Endometrium (tissue), 2 donors: ENCODE measurements around the gene TPRN.

Source experiments
- FAIRE-seq: peaks from 2 replicates; lab custom pipeline; 2012; peaks lifted over from hg19 to GRCh38; lab: Jason Lieb, UNC
- donor health status: control.
- donor health status: control.

Gene TPRN

GRCh38 chr9:137206602-137207001 is 6.1 kb upstream of the TPRN start:
- no peak for FAIRE-seq

DNA sequence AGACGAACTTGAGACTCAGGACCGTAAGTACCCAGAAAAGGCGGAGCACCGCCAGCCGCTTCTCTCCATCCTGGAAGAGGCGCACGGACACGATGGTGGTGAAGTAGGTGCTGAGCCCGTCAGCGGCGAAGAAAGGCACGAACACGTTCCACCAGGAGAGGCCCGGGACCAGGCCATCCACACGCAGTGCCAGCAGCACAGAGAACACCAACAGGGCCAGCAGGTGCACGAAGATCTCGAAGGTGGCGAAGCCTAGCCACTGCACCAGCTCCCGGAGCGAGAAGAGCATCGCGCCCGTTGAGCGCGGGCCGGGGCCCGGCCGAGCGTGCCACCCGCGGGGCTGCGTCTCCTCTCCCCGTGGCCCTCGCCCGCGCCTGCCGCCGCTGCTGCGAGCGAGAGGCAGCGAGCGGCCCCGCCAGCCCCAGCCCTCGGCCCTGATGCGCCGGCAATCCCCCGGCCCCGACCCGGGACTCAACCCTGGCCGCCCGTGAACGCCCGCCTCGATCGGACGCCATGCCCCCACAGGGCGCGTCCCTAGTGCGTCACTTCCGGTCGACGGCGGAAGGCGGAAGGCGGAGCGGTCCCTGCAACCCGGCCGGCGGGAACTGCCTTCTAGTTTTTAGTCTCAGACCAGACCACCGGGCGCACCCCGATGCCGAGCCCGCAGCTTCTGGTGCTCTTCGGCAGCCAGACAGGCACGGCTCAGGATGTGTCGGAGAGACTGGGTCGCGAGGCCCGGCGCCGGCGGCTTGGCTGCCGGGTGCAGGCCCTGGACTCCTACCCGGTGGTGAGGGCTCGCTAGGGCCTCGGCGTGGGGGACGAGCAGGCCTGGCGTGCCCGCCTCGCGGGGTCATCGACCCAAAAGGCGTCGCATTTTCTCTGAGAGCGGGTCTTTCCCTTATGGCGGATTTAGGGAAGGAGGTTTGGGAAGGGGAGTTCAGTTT is 4.9 kb upstream of the TPRN start, which contains the start of the genes NDOR1 and TMEM203:
NDOR1 (plus strand) TSS at position 575 of the 944 bp plus-strand sequence; CDS start at position 653, 78 bp downstream.
TMEM203 (minus strand) TSS at position 523 of the 944 bp plus-strand sequence; CDS start at position 289, 234 bp downstream.
- no peak for FAIRE-seq

- no peak for FAIRE-seq
Observed at GRCh38 chr9:137204731-137205125, 4.2 kb upstream of the TPRN start.

DNA sequence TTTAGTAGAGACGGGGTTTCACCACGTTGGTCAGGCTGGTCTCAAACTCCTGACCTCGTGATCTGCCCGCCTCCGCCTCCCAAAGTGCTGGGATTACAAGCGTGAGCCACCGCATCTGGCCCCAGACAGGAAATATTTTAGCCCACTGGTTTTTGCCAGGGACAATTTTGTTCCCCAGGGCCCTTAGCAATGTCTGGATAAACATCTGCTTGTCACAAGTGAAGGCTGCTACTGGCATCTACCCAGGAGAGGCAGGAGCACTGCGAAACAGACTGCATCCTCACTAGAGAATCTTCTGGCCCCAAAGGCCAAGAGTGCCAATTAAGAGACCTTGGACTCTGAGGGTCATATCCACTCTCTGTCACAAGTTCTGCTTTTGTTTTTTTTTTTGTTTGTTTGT is 2.4 kb upstream of the TPRN start:
- FAIRE-seq: no peak

DNA sequence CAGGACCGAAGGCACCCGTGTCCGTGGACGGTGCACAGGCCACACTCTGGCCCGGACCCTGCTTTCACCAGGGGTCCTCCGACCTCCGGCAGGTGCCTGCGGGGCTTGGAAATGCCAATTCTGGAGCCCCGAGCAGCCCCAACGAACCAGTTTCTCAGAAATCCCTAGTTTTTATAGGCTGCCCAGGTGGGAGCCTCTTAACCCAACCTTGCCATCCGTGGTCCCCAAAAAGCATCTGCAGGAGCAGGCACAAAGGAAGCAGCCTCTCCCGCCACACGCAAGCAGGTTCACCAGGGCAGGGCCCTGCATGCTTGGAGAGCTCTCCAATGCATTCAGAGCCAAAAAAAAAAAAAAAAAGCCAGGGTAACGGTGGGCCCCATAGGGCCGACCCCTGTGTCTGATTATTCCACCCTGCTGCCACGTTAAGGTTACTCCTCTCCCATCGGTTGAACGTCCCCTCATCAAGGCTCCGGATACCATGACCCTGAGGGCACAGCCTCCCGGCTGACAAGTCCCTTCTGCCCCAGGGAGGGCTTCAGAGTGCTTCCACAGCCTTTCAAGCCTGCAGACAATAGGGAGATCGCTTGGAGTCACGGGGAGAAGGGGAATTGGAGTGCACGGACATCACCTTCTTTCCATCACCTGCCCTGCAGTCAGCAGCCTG is 796 bp upstream of the TPRN start:
- no peak for FAIRE-seq

DNA sequence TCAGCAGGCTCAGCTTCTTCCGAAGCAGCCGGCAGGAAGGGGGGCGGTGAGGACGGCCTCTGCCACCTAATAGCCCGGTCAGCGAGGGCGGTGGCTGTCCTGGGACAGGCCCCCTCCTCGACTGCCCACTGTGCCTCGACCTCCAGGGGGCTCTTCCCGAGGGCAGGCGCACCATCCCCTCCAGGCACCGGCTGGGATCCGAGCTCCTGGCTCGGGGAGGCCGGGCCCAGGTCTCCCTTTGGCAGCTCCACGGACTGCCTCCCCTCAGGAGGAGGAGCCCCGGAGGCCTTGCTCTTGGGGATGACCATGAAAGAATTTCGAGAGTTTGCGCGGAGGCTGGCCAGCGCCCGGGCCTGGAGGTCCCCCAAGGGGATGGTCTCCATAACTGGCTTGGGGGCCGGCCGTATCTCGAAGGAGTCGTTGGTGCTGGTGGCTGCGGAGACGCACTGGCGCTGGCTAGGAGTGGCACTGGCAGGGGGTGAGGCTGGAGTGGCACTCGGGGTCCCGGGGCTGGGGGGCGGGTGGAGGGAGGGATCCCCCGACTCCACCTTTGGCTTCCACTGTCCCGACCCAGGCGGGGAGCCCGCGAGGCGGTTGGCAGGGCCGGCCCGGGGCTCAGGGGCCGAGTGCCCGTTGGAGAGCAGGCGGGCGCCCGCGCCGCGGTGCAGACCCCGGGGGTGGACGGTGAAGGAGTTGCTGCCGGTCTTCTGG is 975 bp downstream of the TPRN start:
- FAIRE-seq: no peak

DNA sequence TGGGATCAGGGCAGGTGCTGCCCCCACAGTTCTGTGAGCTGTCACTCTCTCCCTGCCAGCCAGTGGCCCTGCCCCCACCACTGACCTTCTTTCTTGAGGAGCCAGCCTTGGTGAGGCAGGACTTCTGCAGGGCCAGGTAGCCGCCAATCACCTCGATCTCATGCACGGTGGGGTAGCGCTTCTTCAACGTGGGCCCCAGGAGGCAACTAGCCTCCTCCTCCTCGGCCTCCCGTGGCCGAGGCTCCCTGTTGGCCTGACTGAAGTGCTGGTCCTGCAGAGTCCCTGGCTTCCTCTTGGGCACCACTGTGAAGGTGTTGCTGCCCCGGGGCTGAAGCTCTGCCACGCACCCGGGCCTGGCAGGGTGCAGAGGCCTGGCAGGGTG is 1.6 kb downstream of the TPRN start:
- FAIRE-seq: no peak

DNA sequence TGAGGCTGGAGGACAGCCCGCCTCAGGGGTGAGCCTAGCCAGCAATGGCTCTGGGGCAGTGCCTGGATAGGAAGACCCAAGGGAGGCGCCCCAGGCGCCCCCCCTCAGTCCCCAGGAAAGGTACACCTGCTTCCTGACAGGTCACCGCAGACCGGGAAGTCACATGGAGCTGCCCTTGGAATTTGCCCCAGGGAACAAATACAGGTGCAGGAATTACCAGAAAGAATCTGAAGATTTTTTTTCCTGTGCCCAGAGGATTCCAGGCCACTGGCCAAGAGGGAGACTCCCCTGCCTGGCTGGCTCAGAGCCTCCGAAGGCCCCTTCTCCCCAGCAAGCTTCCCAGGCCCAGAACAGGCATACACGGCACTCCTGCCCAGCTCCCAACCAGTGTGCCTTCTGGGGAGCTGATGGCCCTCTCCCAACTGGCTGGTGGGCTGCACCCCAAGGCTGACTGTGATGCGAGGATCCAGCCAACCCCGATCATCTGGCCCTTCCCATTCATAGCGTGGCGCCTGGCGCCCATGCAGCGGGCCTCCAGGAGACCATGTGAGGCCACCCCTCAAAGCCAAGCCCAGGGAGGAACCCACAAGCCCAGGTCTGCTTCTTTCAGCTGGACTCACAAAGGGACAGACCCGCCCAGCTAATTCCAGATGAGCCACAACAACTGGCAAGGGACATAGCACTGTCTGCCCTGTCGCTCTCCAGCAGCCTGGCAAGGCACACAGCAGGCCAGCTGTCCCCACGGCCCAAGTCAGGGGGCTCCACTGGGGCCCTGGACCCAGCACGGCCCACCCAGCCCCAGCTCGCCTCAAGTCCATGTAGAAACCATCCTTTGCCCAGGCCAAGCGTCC is 2.3 kb downstream of the TPRN start:
- FAIRE-seq: no peak

DNA sequence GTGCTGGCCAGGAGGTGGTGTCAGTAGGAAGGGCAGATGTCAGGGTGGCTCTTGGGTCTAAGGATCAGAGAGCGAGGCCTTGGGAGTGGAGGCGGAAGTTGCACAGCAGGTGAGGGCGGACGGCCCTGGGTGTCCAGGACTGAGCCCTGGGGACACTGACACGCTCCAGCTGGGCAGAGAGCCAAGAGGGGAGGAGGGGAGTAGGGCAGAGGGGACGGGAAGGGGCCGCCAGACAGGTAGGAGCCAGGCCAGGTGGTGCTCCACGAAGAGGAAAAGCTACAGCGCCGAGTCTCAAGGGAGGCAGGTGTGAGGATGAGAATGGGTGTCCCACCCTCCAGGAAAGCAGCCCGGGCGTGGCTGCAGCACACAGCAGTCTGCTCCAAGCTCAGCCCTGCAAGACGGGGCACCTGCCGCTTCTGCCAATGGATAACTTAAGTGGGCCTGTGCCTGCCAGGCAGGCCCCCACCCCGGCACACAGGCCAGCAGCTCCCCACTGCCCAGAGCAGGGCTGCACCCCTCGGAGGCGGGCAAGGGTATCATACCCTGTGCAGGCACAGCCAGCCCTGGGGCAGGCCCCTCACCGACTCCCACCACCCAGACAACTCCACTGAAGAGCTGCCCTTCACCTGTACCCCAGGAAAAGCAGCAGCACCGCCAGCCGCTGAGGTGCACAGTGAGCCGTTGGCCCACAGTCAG is 4.9 kb downstream of the TPRN start:
- FAIRE-seq: no peak

DNA sequence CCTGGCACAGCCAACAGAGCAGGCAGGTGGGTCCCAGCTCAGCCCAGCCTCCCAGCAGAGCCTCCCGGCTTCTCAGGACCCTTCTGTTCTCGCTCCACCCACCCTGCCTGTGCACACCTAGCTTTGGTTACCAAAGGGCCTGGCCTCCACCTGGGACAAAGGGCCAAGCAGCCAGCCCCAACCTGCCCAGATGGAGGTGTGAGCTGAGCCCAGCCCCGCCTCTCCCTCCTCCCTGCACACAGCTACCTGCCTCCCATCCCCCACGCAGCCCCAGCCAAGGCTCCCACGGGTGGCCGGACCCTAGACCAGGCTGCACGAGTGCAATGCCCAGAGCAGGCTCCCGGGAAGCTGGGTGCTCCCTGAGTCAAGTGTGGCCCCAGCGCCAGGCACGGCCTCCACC is 5.6 kb downstream of the TPRN start:
- no peak for FAIRE-seq

GRCh38 chr9:137194388-137194787 is 6.2 kb downstream of the TPRN start:
- FAIRE-seq: no peak

- FAIRE-seq: no peak
Observed at GRCh38 chr9:137193771-137194170, 6.8 kb downstream of the TPRN start.

DNA sequence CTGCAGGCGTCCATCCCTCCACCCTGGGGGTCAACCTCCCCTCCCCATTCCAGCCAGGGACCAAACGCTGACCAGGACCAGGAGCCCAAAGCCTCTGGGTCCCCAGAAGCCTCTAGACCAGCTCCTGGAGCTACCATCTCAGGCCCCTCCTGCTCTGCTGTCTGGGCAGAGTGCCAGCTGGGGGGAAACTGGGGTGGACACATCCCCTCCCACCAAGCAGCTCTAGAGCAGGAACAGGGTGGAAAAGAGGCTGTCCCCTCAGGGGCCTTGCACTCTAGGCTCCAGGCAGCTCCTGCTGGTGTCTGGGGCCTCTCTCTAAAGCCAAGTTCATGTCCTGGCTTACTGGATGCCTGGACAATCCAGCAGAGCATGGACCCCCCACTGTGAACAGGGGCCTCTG is 7.7 kb downstream of the TPRN start:
- no peak for FAIRE-seq

DNA sequence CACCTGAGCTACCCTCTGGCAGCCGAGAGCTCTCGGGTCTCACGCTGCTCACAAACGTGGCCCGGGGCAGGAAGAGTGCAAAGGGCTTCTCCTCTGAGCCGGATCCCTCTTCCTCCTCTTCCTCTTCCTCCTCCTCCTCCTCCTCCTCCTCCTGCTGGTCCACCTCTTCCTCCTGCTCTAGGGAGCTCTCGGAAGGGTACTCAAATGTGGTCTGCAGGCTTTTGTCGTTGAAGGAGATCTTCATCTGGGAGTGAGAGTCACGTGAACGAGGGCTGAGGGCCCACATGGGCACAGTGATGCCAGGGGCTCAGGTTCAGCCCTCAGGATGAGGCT is 8.1 kb downstream of the TPRN start:
- no peak for FAIRE-seq

DNA sequence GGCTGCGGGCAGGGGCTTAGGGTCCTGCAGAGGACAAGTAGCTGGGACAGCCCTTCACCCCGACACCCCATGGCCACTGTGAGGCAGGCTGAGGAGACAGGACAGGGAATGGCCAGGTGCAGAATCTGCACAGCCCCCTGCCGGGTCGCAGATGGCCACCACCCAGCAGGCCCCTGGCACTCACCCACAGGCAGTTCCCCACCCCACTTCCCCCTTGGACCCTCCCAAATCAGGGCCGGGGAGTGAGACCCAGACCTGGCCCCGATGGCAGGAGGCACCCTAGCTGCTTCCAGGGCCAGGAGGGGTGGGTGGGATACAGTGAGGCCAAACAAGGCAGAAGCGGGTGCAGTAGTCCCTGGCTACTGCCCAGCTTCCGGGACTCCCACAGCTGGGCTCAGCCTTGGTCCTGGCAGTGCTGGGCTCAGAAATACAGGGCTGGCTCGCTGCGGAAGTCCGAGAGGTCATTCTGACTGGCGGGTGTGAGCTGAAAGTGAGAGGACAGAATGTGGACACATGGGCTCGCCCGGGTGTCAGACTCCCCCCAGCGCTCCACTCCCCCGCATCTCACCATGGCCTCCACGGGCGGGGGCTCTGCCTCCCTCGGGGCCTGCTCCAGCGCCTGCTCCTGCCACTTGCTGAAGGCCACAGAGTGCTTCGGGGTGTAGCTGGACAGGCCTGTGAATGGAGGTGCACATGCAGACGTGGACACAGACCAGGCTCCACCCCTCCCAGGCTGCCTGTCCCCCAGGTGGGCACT is 8.7 kb downstream of the TPRN start:
- no peak for FAIRE-seq

DNA sequence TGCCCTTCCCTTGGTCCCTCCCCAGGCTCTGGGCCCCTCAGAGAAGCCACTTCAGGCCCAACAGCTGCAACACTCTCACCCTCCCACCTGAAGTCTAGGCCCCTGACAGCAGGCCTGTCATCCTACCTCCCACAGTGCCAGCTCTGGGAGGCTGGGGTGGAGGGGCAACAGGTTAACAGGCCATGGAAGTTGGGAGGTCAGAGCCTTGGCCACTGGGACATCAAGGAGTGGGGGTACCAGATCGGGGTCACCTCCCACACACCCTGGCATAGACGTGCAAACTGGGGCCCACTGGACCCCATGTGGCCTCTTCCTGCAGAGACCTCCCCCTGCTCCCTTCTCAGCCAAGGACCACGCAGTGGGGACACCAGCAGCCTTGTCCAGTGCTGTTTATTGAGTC is 9.3 kb downstream of the TPRN start:
- FAIRE-seq: no peak

DNA sequence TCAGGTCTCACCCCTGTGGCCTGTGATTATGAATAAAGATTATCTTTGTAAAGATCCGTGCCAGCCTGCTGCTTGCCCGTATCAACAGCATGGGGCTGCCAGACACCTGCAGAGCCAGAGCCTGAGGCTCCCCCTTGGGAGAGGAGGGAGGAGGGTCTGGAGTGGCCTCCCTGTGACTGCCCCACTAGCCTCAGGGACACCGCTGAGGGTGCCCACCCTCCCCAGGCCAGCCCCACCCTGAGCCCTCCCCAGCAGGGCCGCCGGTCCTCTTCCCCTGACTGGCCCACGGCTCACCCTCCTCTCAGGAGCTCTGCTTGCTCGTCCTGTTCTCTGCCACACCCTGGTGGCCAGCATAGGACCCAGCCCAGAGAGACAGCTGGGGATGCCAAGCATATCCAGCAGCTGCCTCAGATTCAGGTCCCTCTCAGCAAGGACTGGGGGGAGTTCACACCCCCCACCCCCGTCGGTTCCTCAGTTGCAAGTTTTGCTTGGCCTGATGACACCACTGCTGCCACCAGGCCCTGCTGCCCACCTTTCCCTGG is 10.2 kb downstream of the TPRN start:
- no peak for FAIRE-seq

DNA sequence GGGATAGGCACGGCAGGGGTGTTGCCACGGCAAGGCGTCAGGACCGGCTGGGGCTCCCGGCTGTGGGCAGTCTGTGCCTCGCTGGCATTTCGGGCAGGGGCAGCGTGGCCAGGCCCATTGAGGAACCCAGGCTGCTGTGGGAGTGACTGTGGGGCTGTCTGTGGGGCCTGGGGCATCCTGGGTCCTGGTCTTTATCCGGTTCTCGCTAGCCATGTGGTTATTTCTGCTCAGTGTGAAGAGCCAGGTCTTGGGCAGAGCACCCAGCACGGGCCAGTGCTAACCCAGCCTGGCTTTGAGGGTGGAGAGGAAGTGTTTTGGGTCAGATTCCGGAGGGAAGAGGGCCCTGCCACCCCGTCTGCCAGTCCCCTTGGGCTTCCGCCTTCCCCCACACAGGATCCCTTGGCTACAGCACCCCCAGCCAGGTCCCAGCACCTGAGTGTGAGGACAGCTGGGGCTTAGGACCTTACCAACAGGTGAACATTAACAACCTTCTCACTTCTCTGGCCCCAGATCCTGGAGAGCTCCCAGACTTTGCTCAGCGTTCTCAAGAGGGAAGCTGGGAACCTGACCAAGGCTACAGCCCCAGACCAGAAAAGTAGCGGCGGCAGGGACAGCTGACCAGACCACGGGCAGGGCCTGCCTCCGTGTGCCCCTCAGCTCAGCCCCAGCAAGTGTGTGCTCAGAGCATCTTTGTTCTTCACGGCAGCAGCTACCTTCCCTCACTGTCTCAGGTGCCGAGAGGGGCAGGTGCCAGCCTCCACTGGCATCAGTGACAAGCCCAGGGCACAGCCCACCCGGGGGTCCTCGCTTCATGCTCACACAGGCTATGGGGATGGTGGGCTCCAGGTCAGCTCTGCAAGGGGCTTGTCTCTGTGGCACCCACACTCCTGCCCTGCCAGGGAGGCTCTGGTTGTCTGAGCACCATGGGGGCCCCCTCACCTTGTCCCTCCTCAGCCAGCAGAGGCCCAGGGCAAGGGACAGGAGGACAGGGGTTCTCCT is 10.9 kb downstream of the TPRN start:
- FAIRE-seq: no peak
